Gastroesophageal sphincter (tissue), 4 donors: ENCODE measurements around the gene ERCC1. TPM values are rescaled to one million over a fixed set of nuclear protein-coding genes. Genes with fewer than 3 reads are reported as not detected.

Source experiments
- ATAC-seq: fragments of 150-250 bp; one replicate; pipeline ENCODE4 v1.9.1; 2016; ENCODE audit warnings: mild to moderate bottlenecking, moderate library complexity
- H3K27ac ChIP-seq, 4 donors: fragments of 200-600 bp; sonication (generic) in 3 of 4; 1 replicate in 3 of 4; 2 replicates in 1 of 4; pipeline ENCODE4 v1.5.1; 2016 to 2019
- H3K27me3 ChIP-seq: fragments of 200-600 bp; sonication (generic); one replicate; pipeline ENCODE4 v1.5.1; 2019
- H3K36me3 ChIP-seq, 2 donors: fragments of 200-600 bp; sonication (generic); one replicate each; pipeline ENCODE4 v1.5.1; 2019; ENCODE audit warnings: control low read depth in 1 of 2
- H3K4me1 ChIP-seq, 3 donors: fragments of 200-600 bp; sonication (generic); 1 replicate in 2 of 3; 2 replicates in 1 of 3; pipeline ENCODE4 v1.5.1; 2016 to 2019; ENCODE audit warnings: control low read depth in 2 of 3
- H3K4me3 ChIP-seq, 2 donors: fragments of 200-600 bp; sonication (generic); one replicate each; pipeline ENCODE4 v1.5.1; 2019; ENCODE audit warnings: mild to moderate bottlenecking in 1 of 2, moderate library complexity in 1 of 2
- H3K9me3 ChIP-seq, 3 donors: fragments of 200-600 bp; sonication (generic); one replicate each; pipeline ENCODE4 v1.5.1; 2017 to 2019; ENCODE audit warnings: control low read depth in 2 of 3
- EP300 ChIP-seq: sonication (generic); formaldehyde crosslinking; IDR thresholded peaks from one replicate; pipeline ENCODE4 v1.6.1; 2017; ENCODE audit warnings: antibody characterized with exemption, mild to moderate bottlenecking
- POLR2A ChIP-seq, 2 donors: fragments of 450-650 bp; IDR thresholded peaks; one replicate each; pipeline ENCODE4 v1.6.1; 2017; ENCODE audit warnings: antibody characterized with exemption in 2 of 2, mild to moderate bottlenecking in 2 of 2, moderate library complexity in 1 of 2
- POLR2AphosphoS5 ChIP-seq: sonication (generic); formaldehyde crosslinking; IDR thresholded peaks from one replicate; pipeline ENCODE4 v1.6.1; 2017; ENCODE audit warnings: antibody characterized with exemption
- WGBS, 2 donors: methylation state at CpG; one replicate each; pipeline ENCODE4 v1.1.5; 2018; ENCODE audit warnings: low coverage in 1 of 2; 5-methylcytosine and 5-hydroxymethylcytosine counted together
- small RNA-seq, 4 donors: library from RNA; depleted of rRNA; stranded (forward); fragments of <200 nt; gene quantifications; one replicate each; pipeline ENCODE3, GENCODE V24; 2016
- total RNA-seq, 4 donors: library from RNA; depleted of rRNA; stranded (reverse); fragments of >200 nt; gene quantifications; one replicate each; pipeline ENCODE4 v1.1.0, GENCODE V29; 2016
- TF ChIP-seq, protein P1 (sequence below), 4 experiments: fragments of 200-600 bp in 2 of 4; fragments of 450-650 bp in 2 of 4; sonication (generic) in 1 of 4; IDR thresholded peaks; one replicate each; pipeline ENCODE4 v1.5.1; 2017 to 2019; ENCODE audit warnings: antibody characterized with exemption in 4 of 4, mild to moderate bottlenecking in 2 of 4, moderate library complexity in 2 of 4

Gene ERCC1
- total RNA-seq, 4 donors from 2014 or later: 52.7 to 84.6 (median 68.4) TPM

DNA sequence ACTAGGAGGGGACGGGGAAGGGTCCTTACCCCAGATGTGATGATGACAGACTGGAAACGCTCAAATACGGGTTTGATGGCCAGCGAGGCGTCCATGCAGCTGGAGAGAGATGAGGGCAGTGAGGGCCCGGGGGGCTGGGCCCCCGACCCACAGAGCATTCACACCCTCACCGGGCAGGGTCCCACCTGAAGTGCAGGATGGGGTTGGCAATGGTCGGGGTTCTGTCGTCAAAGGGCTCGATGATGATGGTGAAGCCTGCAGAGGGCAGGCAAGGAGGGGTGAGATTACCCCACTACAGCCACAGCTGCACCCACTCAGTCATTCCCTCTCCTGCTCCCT is 66.3 kb downstream of the ERCC1 start:
- Histone ChIP-seq H3K27me3 (no peaks in the 10 kb centered on the region), H3K4me1 (no peaks in the 10 kb centered on the region), H3K9me3 (no peaks in the 10 kb centered on the region), H3K4me3 (no peak overlapping the region), H3K36me3 (peaks cover 0 to 93% of the 10 kb centered on the region in 2 donors), H3K27ac (no peak overlapping the region)
- no peak for ATAC-seq
- WGBS, 2 donors: 92 to 93% methylated on average over 2 to 10 of the region's 11 CpGs
- TF ChIP-seq EP300: no peak
- no peak for TF ChIP-seq POLR2A (IDR thresholded peaks at IDR 0.05)
- TF ChIP-seq POLR2AphosphoS5: no peak
- TF ChIP-seq, protein P1, sequence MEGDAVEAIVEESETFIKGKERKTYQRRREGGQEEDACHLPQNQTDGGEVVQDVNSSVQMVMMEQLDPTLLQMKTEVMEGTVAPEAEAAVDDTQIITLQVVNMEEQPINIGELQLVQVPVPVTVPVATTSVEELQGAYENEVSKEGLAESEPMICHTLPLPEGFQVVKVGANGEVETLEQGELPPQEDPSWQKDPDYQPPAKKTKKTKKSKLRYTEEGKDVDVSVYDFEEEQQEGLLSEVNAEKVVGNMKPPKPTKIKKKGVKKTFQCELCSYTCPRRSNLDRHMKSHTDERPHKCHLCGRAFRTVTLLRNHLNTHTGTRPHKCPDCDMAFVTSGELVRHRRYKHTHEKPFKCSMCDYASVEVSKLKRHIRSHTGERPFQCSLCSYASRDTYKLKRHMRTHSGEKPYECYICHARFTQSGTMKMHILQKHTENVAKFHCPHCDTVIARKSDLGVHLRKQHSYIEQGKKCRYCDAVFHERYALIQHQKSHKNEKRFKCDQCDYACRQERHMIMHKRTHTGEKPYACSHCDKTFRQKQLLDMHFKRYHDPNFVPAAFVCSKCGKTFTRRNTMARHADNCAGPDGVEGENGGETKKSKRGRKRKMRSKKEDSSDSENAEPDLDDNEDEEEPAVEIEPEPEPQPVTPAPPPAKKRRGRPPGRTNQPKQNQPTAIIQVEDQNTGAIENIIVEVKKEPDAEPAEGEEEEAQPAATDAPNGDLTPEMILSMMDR (IDR thresholded peaks at IDR 0.05): no peak

Small RNA genes within 50 kb of the gene (small RNA-seq; reads per million reads assigned to genes)
- gene MIR6088: 0 reads per million in 4 donors

Other genes with a start within 250 kb of the ERCC1 start
- gene TRAPPC6A, start 245.7 kb downstream of the ERCC1 start, total RNA-seq: 10 to 100 TPM; 16.2 to 24.0 (median 20.7) TPM
- gene BLOC1S3, start 245.1 kb downstream of the ERCC1 start, total RNA-seq: 10 to 100 TPM in 1 of 4 donors, 1 to 10 TPM in 3; 5.0 to 17.0 (median 7.8) TPM
- 1 to 10 TPM; 1.2 to 2.9 (median 2.0) TPM for gene EXOC3L2, start 178.5 kb downstream of the ERCC1 start, total RNA-seq
- 10 to 100 TPM; 14.0 to 35.5 (median 20.6) TPM for gene MARK4, start 172.6 kb downstream of the ERCC1 start, total RNA-seq
- gene CKM, start 101.0 kb downstream of the ERCC1 start, total RNA-seq: under 1 TPM in 2 of 4 donors, not detected in 2; 0.17 to 0.73 TPM
- gene KLC3, start 83.2 kb downstream of the ERCC1 start, total RNA-seq: 1 to 10 TPM in 1 of 4 donors, not detected in 3; 1.3 TPM
- 10 to 100 TPM in 3 of 4 donors, 1 to 10 TPM in 1; 7.1 to 18.8 (median 12.5) TPM for gene ERCC2, start 53.3 kb downstream of the ERCC1 start, total RNA-seq
- gene PPP1R13L, start 18.8 kb downstream of the ERCC1 start, total RNA-seq: 10 to 100 TPM in 1 of 4 donors, 1 to 10 TPM in 3; 5.5 to 15.5 (median 9.3) TPM
- 10 to 100 TPM in 1 of 4 donors, 1 to 10 TPM in 3; 1.7 to 10.7 (median 5.8) TPM for gene POLR1G, start 17.3 kb downstream of the ERCC1 start, total RNA-seq
- gene FOSB, start 44.1 kb upstream of the ERCC1 start, total RNA-seq: 10 to 100 TPM in 2 of 4 donors, 1 to 10 TPM in 2; 1.9 to 38.0 (median 15.6) TPM
- gene RTN2, start 73.1 kb upstream of the ERCC1 start, total RNA-seq: 10 to 100 TPM; 11.0 to 19.6 (median 15.3) TPM
- 1 to 10 TPM in 3 of 4 donors, under 1 TPM in 1; 0.96 to 3.2 (median 2.1) TPM for gene PPM1N, start 74.5 kb upstream of the ERCC1 start, total RNA-seq
- gene VASP, start 83.6 kb upstream of the ERCC1 start, total RNA-seq: 100 to 1,000 TPM; 140 to 246 (median 167) TPM
- gene OPA3, start 160.9 kb upstream of the ERCC1 start, total RNA-seq: 10 to 100 TPM in 3 of 4 donors, 1 to 10 TPM in 1; 5.7 to 14.9 (median 11.6) TPM
- gene GPR4, start 178.3 kb upstream of the ERCC1 start, total RNA-seq: 1 to 10 TPM in 3 of 4 donors, under 1 TPM in 1; 0.62 to 4.4 (median 2.8) TPM
- 10 to 100 TPM; 18.3 to 29.2 (median 18.9) TPM for gene EML2, start 215.5 kb upstream of the ERCC1 start, total RNA-seq
- gene GIPR, start 244.3 kb upstream of the ERCC1 start, total RNA-seq: under 1 TPM in 1 of 4 donors, not detected in 3; 0.54 TPM